ENCODE results near the gene SKP1.

Gene SKP1

GRCh38 chr5:134101686-134102439, 74.9 kb downstream of the SKP1 start:
- Histone ChIP-seq H3K9ac (ENCODE audit: low read depth, low read length, poor library complexity, severe bottlenecking) (no peak overlapping the region), H3K4me2 (ENCODE audit: low read depth, low read length, poor library complexity, severe bottlenecking) (no peak overlapping the region), H2AFZ (ENCODE audit: low read length) (no peak overlapping the region), H3K9me3 (ENCODE audit: insufficient read depth, low read depth, low read length) (no peaks in the 10 kb centered on the region), H3K4me3 (ENCODE audit: low read length, poor library complexity, severe bottlenecking) (no peak overlapping the region), H3F3A (ENCODE audit: low read depth) (no peaks in the 10 kb centered on the region), H4K20me1 (ENCODE audit: insufficient read depth, low read length, poor library complexity, severe bottlenecking) (no peaks in the 10 kb centered on the region), H3K27me3 (ENCODE audit: insufficient read depth, low read length, poor library complexity, severe bottlenecking) (no peaks in the 10 kb centered on the region), H3K36me3 (ENCODE audit: insufficient read depth, low read length) (no peaks in the 10 kb centered on the region), H3K79me2 (ENCODE audit: insufficient read depth, low read length) (no peaks in the 10 kb centered on the region), H3K4me1 (ENCODE audit: insufficient read depth, low read length, poor library complexity, severe bottlenecking) (no peaks in the 10 kb centered on the region), H3K9me2 (replicated peaks; ENCODE audit: low read depth, low read length) (no peaks in the 10 kb centered on the region)
- TF ChIP-seq CTCF (conservative IDR thresholded peaks at IDR 0.05; ENCODE audit: low read length) (no peak), EZH2phosphoT487 (IDR thresholded peaks at IDR 0.05; ENCODE audit: borderline replicate concordance) (no peak)

GRCh38 chr5:134100283-134101091, 76.3 kb downstream of the SKP1 start:
- H3F3A ChIP-seq (ENCODE audit: low read depth): no peaks in the 10 kb centered on the region
- no peaks in the 10 kb centered on the region for H3K4me1 ChIP-seq (ENCODE audit: insufficient read depth, low read length, poor library complexity, severe bottlenecking)
- H3K79me2 ChIP-seq (ENCODE audit: insufficient read depth, low read length): no peaks in the 10 kb centered on the region
- no peaks in the 10 kb centered on the region for H3K9me2 ChIP-seq (replicated peaks; ENCODE audit: low read depth, low read length)
- H3K9ac ChIP-seq (ENCODE audit: low read depth, low read length, poor library complexity, severe bottlenecking): no peak overlapping the region
- H4K20me1 ChIP-seq (ENCODE audit: insufficient read depth, low read length, poor library complexity, severe bottlenecking): no peaks in the 10 kb centered on the region
- no peaks in the 10 kb centered on the region for H3K36me3 ChIP-seq (ENCODE audit: insufficient read depth, low read length)
- H3K9me3 ChIP-seq (ENCODE audit: insufficient read depth, low read depth, low read length): no peaks in the 10 kb centered on the region
- no peak overlapping the region for H3K4me3 ChIP-seq (ENCODE audit: low read length, poor library complexity, severe bottlenecking)
- no peak for TF ChIP-seq EZH2phosphoT487 (IDR thresholded peaks at IDR 0.05; ENCODE audit: borderline replicate concordance)
- no peak for TF ChIP-seq CTCF (conservative IDR thresholded peaks at IDR 0.05; ENCODE audit: low read length)
- H3K4me2 ChIP-seq (ENCODE audit: low read depth, low read length, poor library complexity, severe bottlenecking): no peak overlapping the region
- H3K27me3 ChIP-seq (ENCODE audit: insufficient read depth, low read length, poor library complexity, severe bottlenecking): no peaks in the 10 kb centered on the region
- H2AFZ ChIP-seq (ENCODE audit: low read length): no peak overlapping the region

GRCh38 chr5:134099939-134100282, 76.8 kb downstream of the SKP1 start:
- Histone ChIP-seq H3K4me3 (ENCODE audit: low read length, poor library complexity, severe bottlenecking) (no peak overlapping the region), H4K20me1 (ENCODE audit: insufficient read depth, low read length, poor library complexity, severe bottlenecking) (no peaks in the 10 kb centered on the region), H2AFZ (ENCODE audit: low read length) (no peak overlapping the region), H3K4me2 (ENCODE audit: low read depth, low read length, poor library complexity, severe bottlenecking) (no peak overlapping the region), H3K9me3 (ENCODE audit: insufficient read depth, low read depth, low read length) (no peaks in the 10 kb centered on the region), H3F3A (ENCODE audit: low read depth) (no peaks in the 10 kb centered on the region), H3K9me2 (replicated peaks; ENCODE audit: low read depth, low read length) (no peaks in the 10 kb centered on the region), H3K9ac (ENCODE audit: low read depth, low read length, poor library complexity, severe bottlenecking) (no peak overlapping the region), H3K79me2 (ENCODE audit: insufficient read depth, low read length) (no peaks in the 10 kb centered on the region), H3K36me3 (ENCODE audit: insufficient read depth, low read length) (no peaks in the 10 kb centered on the region), H3K4me1 (ENCODE audit: insufficient read depth, low read length, poor library complexity, severe bottlenecking) (no peaks in the 10 kb centered on the region), H3K27me3 (ENCODE audit: insufficient read depth, low read length, poor library complexity, severe bottlenecking) (no peaks in the 10 kb centered on the region)
- TF ChIP-seq CTCF (conservative IDR thresholded peaks at IDR 0.05; ENCODE audit: low read length) (no peak), EZH2phosphoT487 (IDR thresholded peaks at IDR 0.05; ENCODE audit: borderline replicate concordance) (no peak)

Data from Loucy (cell line).